K562 (cell line): ENCODE measurements around the gene BMPR2. TPM values are rescaled to one million over a fixed set of nuclear protein-coding genes. Genes with fewer than 3 reads are reported as not detected.

ENCODE experiments used
- polyA plus RNA-seq, 8 experiments: library from polyadenylated mRNA; depleted of rRNA in 4 of 8; stranded (reverse) in 5 of 8; unstranded in 3 of 8; fragments of >200 nt; fragmentation: Nextera tagmentation in 2 of 8; fragmentation: Illumina TruSeq in 1 of 8; extraction: Ambion mirVana in 2 of 8; extraction: Trizol in 1 of 8; gene quantifications; 2 replicates each; pipeline versions ENCODE4 v1.2.1 to v1.2.3, GENCODE V29; 2011 to 2014; ENCODE audit warnings: inconsistent platforms in 1 of 8, missing spikeins in 1 of 8
- small RNA-seq: library from RNA; depleted of rRNA; stranded (forward); fragments of <200 nt; gene quantifications from one replicate; pipeline ENCODE3, GENCODE V24; 2014
- total RNA-seq, 7 experiments: library from RNA; depleted of rRNA in 6 of 7; stranded (reverse); fragments of >200 nt in 6 of 7; fragmentation: Illumina TruSeq in 2 of 7; extraction: Trizol in 2 of 7; gene quantifications; 2 replicates each; pipeline versions ENCODE4 v1.2.1 to v1.2.3, GENCODE V29; 2011 to 2021; ENCODE audit warnings: low replicate concordance in 1 of 7

The BMPR2 gene
- total and polyA plus RNA-seq, 9 of the 15 experiments (the other 6 are each of a cell fraction or from before 2014, with no cell fraction given) = 0.73 to 5.0 (median 3.3) TPM

Small RNA genes lying within 50 kb of the gene (small RNA-seq; reads per million reads assigned to genes)
- gene MTND4LP17 = not detected
- gene RN7SL753P = not detected

Other genes with a start within 250 kb of the BMPR2 start
- gene SUMO1, start 137.7 kb upstream of the BMPR2 start, total RNA-seq (2014; rRNA removed) = 63.7 and 67.3 TPM in 2 replicates
- 110 and 126 TPM in 2 replicates for gene SUMO1, start 137.7 kb upstream of the BMPR2 start, total RNA-seq (2014; rRNA removed; fragmentation: Illumina TruSeq; extraction: Trizol)
- gene SUMO1, start 137.7 kb upstream of the BMPR2 start, total RNA-seq (2015; rRNA removed; fragmentation: Illumina TruSeq; extraction: Trizol) = 82.8 and 92.0 TPM in 2 replicates
- gene SUMO1, start 137.7 kb upstream of the BMPR2 start, total RNA-seq (2021) = 67.5 and 70.0 TPM in 2 replicates
- 63.1 and 84.6 TPM in 2 replicates for gene SUMO1, start 137.7 kb upstream of the BMPR2 start, polyA plus RNA-seq (2011; rRNA removed)
- 117 and 140 TPM in 2 replicates for gene SUMO1, start 137.7 kb upstream of the BMPR2 start, polyA plus RNA-seq (2014; fragmentation: Illumina TruSeq; extraction: Trizol)
- 100 to 1,000 TPM; 279 to 292 TPM for gene SUMO1, start 137.7 kb upstream of the BMPR2 start, polyA plus RNA-seq (2014; fragmentation: Nextera tagmentation; extraction: Ambion mirVana)
- gene SUMO1, start 137.7 kb upstream of the BMPR2 start, polyA plus RNA-seq (2014; rRNA removed) = 79.6 and 83.2 TPM in 2 replicates
- gene NOP58, start 110.6 kb upstream of the BMPR2 start, total RNA-seq (2014; rRNA removed) = 120 and 132 TPM in 2 replicates
- gene NOP58, start 110.6 kb upstream of the BMPR2 start, total RNA-seq (2014; rRNA removed; fragmentation: Illumina TruSeq; extraction: Trizol) = 208 and 241 TPM in 2 replicates
- gene NOP58, start 110.6 kb upstream of the BMPR2 start, total RNA-seq (2015; rRNA removed; fragmentation: Illumina TruSeq; extraction: Trizol) = 199 and 215 TPM in 2 replicates
- gene NOP58, start 110.6 kb upstream of the BMPR2 start, total RNA-seq (2021) = 135 and 142 TPM in 2 replicates
- 113 and 163 TPM in 2 replicates for gene NOP58, start 110.6 kb upstream of the BMPR2 start, polyA plus RNA-seq (2011; rRNA removed)
- gene NOP58, start 110.6 kb upstream of the BMPR2 start, polyA plus RNA-seq (2014; fragmentation: Illumina TruSeq; extraction: Trizol) = 193 and 218 TPM in 2 replicates
- 100 to 1,000 TPM; 290 to 332 TPM for gene NOP58, start 110.6 kb upstream of the BMPR2 start, polyA plus RNA-seq (2014; fragmentation: Nextera tagmentation; extraction: Ambion mirVana)
- 185 and 192 TPM in 2 replicates for gene NOP58, start 110.6 kb upstream of the BMPR2 start, polyA plus RNA-seq (2014; rRNA removed)